ENCODE data around the gene RAB13. TPM values are rescaled to one million over a fixed set of nuclear protein-coding genes. Genes with fewer than 3 reads are reported as not detected.

RAB13 gene
- total RNA-seq, 1 experiment from 2014 or later: 34.9 TPM

DNA sequence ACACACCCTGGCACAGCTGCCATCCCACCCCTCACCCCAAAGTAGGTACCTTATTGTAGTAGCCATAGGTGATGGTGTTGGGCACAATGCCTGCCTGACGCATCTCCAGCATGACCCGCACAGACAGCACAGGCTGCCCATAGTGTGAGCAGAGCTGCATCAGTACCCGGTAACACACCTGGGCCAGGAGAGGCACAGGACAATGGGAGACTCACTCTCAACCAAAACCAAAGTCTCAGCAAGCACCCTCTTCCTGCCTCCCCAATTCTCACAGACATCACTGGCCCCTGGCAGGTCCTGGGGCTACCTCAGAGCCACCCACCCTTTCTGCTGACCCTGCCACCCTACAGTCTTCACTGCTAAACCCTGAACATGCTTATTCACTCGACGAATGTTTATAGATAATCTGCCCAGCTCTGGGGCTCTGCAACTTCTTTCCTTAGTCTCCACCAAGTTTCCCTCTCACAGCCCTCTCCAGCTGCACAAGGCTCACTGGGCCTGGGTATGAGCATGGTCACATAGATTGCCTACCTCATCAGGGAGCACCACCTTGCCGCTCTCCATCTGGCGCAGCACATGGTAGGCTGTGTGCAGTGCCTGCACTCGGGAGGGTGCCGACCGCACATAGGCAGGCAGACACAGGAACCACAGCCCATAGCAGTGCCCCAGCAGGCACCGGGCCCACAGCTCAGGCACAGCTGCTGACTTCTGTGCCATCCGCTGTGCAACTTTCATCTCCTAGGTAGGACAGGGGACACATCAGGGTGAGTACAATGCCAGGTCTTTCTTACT lies 49.9 kb downstream of the RAB13 start:
- DNase-seq (ENCODE audit: extremely low read depth, low read depth): no peak

DNA sequence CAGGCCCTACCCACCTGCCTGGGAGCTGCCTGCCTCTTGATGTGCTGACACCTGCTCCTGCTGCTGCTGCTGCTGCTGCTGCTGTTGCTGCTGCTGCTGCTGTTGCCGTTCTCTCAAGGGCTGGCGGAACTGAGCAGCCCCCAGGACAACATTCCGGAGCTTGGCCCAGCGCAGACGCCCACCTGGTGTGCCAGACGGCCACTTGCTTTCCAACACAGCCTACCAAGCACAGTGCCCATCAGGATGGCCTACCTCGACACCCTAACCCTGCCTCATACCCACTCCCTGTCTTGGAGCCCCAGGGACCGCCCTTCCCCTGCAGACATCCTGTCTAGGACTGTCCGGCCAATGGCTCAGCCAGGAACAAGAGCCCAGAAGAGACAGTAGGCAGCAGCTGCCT lies 51.4 kb downstream of the RAB13 start:
- DNase-seq (ENCODE audit: extremely low read depth, low read depth): no peak

DNA sequence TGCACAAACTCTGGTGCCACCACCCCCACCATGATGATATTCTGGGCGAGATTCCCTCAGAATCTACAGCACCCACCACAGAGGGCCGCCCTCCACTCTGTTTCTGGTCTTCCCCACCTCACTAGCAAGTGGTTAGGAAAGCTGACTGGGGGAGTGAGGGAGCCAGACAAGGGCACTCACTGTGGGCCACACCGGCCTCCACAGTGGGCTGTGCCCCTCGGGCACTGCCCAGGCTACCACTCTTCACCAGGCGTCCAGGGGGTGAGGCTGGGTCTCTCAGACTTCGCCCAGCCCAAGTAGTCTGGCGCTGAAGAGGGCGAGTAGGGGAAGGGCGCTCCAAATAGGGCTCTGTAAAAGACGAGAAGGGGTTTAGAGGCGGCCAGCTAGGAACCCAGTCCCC lies 52.2 kb downstream of the RAB13 start:
- no peak for DNase-seq (ENCODE audit: extremely low read depth, low read depth)

DNA sequence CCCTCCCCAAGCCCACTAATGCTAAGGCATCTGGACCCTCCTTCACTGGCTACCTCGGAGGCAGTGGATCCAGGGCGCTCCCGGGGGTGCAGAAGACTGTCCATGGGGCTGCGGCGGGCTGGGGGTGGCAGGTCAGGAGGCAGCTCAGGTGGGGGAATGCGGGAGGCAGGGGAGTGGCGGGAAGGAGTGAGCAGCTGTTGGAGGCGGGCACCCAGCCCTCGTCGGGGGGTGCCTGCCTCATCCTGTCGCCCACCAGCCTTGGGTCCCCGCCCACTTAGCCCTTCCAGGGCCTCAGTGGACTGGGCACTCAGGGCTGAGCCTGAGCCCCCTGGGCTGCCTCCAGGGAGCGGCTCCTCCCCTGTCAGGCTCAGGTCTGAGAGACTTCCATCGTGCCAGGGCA lies 52.7 kb downstream of the RAB13 start:
- DNase-seq (ENCODE audit: extremely low read depth, low read depth): no peak

DNA sequence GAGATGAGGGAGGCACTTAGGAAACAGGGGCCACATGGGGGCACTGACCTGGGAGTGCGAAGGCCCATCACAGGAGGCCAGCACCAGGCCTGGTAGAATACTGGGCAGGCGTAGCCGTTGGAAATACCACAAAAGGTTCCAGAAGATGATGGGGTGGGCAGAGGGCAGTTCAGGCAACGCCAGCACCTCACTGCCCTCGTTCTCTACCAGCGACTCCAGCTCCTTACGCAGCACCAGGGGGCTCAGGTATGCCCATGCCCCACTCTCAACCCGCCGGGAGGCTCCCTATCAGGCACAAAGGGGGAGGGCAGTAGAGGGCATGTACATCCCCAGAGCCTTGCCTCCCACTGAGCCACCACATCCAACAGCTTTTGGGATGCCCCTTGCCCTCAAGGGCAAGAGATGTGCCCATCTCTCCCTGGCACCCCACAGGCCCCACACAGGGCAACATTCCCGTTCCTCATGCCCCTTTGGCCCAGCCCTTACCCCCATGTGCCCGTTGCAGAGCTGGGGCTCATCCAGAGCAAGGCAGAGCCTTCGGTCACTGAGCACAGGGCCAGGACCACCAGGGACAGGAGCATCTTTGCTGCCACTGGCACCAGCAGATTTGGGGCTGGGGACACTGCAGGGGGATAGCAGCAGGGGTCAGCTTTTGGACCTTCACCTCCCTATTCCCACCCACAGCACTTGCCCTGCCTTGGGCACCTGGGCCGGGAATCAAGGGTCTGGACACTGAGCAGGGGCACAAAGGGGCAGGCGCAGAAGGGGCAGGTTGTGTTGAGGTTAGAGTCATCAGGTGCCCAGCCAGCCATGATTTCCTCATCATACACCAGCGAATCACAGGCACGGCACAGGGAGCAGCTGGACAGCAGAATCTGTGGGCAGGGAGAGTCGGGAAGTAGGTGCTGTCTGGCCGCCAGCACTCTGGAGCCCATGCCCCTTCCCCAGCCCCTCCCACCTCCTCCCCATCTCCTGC lies 53.7 kb downstream of the RAB13 start:
- DNase-seq (ENCODE audit: extremely low read depth, low read depth): no peak

Small RNA genes lying within 50 kb of the gene (small RNA-seq; reads per million reads assigned to genes)
- 0 to 0.06 reads per million in 2 experiments for gene MIR6737

Other genes with a start within 250 kb of the RAB13 start
- 0.69 and 1.2 TPM in 2 replicates for gene SLC27A3, start 210.9 kb downstream of the RAB13 start, total RNA-seq (2014; rRNA removed; shearing (Covaris generic))
- gene GATAD2B, start 63.4 kb downstream of the RAB13 start, total RNA-seq (2014; rRNA removed; shearing (Covaris generic)): 8.8 TPM in 2 replicates
- 18.8 and 26.2 TPM in 2 replicates for gene DENND4B, start 39.6 kb downstream of the RAB13 start, total RNA-seq (2014; rRNA removed; shearing (Covaris generic))
- gene CRTC2, start 27.7 kb downstream of the RAB13 start, total RNA-seq (2014; rRNA removed; shearing (Covaris generic)): 17.0 and 18.2 TPM in 2 replicates
- gene SLC39A1, start 22.8 kb downstream of the RAB13 start, total RNA-seq (2014; rRNA removed; shearing (Covaris generic)): 123 and 133 TPM in 2 replicates
- gene CREB3L4, start 18.4 kb downstream of the RAB13 start, total RNA-seq (2014; rRNA removed; shearing (Covaris generic)): 12.6 and 16.1 TPM in 2 replicates
- gene JTB, start 8.7 kb downstream of the RAB13 start, total RNA-seq (2014; rRNA removed; shearing (Covaris generic)): 357 and 419 TPM in 2 replicates
- 6,275 and 6,817 TPM in 2 replicates for gene RPS27, start 4.4 kb upstream of the RAB13 start, total RNA-seq (2014; rRNA removed; shearing (Covaris generic))
- gene NUP210L, start 168.7 kb upstream of the RAB13 start, total RNA-seq (2014; rRNA removed; shearing (Covaris generic)): 0.02 TPM in 1 of 2 replicates, not detected in the other
- gene TPM3, start 205.8 kb upstream of the RAB13 start, total RNA-seq (2014; rRNA removed; shearing (Covaris generic)): 476 and 501 TPM in 2 replicates
- not detected in 2 replicates for gene CFAP141, start 220.0 kb upstream of the RAB13 start, total RNA-seq (2014; rRNA removed; shearing (Covaris generic))
- 80.7 and 95.5 TPM in 2 replicates for gene UBAP2L, start 234.6 kb upstream of the RAB13 start, total RNA-seq (2014; rRNA removed; shearing (Covaris generic))

Data from NCI-H460 (cell line).